Measurements from ENCODE around the gene ZBTB45. TPM values are rescaled to one million over a fixed set of nuclear protein-coding genes. Genes with fewer than 3 reads are reported as not detected.

ZBTB45 gene
- total and polyA plus RNA-seq, 12 donors, result 7.1 to 13.3 (median 9.3) TPM

DNA sequence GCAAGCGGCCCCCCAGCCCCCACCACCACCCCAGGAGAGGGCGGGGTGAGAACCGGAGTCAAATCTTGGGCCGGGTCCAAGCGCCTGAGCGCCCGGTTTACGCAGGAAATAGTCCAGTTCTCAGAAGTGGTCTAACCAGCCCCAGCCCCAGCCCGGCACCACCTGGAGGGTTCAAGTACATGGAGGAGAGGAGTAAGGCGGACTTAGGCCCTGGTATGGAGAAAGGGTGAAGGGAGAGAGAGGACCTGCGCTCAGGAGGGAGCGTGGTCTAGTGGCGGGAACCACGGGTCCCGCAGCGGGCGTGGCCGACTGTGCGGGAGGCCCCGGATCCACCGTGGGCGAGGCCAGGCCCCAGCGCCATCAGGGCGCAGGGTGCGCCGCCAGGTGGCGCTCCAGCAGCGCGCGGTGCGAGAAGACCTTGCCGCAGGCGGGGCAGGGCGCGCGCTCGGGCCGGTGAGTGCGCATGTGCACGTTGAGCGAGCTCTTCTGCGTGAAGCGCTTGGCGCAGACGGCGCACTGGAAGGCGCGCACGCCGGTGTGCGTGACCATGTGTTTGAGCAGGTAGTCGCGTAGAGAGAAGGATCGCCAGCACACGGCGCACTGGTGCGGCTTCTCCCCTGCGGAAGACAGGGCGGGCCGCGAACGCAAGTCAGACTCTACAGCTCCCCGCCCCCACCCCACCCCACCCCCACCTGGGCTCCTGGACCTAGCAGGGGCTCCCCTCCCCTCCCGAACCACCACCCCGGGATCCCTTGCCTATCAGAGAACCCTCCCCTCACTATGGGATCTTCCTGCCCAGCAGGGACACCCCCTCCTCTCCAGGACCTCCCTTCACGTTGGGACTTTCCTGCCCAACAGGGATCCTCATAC lies 5.7 kb downstream of the ZBTB45 start:
- DNase-seq (peak; percentile 77 to 92), ATAC-seq (peak; percentile 81 to 91 (median 88))
- no peaks in the 10 kb centered on the region for H3K27me3 ChIP-seq
- H3K9me3 ChIP-seq, result no peaks in the 10 kb centered on the region
- peaks cover 0 to 32% (median 16%) of the 10 kb centered on the region in 9 donors for H3K36me3 ChIP-seq
- intact Hi-C loops (cut with DNase I), result no loop called here
- H3K4me3 ChIP-seq, result peak overlapping the region in 9 of 10 donors; percentile 30 to 54 (median 49)
- peaks cover 11 to 54% (median 39%) of the 10 kb centered on the region in 9 donors for H3K4me1 ChIP-seq
- H3K27ac ChIP-seq, result peak overlapping the region in 9 of 10 donors; percentile 21 to 72 (median 47)
- TF ChIP-seq, protein P1, sequence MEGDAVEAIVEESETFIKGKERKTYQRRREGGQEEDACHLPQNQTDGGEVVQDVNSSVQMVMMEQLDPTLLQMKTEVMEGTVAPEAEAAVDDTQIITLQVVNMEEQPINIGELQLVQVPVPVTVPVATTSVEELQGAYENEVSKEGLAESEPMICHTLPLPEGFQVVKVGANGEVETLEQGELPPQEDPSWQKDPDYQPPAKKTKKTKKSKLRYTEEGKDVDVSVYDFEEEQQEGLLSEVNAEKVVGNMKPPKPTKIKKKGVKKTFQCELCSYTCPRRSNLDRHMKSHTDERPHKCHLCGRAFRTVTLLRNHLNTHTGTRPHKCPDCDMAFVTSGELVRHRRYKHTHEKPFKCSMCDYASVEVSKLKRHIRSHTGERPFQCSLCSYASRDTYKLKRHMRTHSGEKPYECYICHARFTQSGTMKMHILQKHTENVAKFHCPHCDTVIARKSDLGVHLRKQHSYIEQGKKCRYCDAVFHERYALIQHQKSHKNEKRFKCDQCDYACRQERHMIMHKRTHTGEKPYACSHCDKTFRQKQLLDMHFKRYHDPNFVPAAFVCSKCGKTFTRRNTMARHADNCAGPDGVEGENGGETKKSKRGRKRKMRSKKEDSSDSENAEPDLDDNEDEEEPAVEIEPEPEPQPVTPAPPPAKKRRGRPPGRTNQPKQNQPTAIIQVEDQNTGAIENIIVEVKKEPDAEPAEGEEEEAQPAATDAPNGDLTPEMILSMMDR (IDR thresholded peaks at IDR 0.05), result peak; percentile 73 to 96 (median 86)
- WGBS, 2 donors, result 19 to 35% methylated on average over 65 of the region's 66 CpGs

DNA sequence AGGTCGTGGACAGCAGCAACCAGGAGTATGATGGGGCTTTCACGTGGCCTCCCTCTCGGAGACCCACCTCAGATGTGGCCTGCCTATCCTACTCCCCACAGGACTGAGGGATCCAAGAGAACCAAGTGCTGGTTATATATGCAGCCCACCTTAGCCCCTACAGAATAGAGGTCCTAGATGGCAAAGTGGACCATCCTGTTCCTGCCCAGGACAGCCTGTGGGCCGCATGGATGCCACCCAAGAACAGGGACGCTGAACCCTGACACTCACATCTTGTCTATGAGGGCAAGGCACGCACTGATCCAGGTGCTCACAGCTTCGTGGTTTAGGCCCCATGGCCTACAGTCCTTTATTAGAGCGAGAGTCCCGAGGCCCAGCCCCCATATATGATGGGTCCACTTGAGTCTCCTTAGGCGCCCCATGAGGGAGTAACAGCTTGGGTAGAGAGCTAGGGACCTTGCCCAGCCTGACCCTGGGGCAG lies 6.4 kb downstream of the ZBTB45 start:
- H3K4me3 ChIP-seq, result no peak overlapping the region
- H3K9me3 ChIP-seq, result no peaks in the 10 kb centered on the region
- ATAC-seq (peak in 3 of 8 donors; percentile 10 to 12 (median 10)), DNase-seq (no peak)
- H3K27ac ChIP-seq, result peak overlapping the region in 6 of 10 donors; percentile 21 to 72 (median 46)
- H3K27me3 ChIP-seq, result no peaks in the 10 kb centered on the region
- peaks cover 7 to 47% (median 33%) of the 10 kb centered on the region in 9 donors for H3K4me1 ChIP-seq
- TF ChIP-seq, protein P1 (IDR thresholded peaks at IDR 0.05), result no peak
- peaks cover 0 to 32% (median 16%) of the 10 kb centered on the region in 9 donors for H3K36me3 ChIP-seq
- WGBS, 2 donors, result 85 to 86% methylated on average over 10 of the region's 10 CpGs
- intact Hi-C loops (cut with DNase I), result no loop called here

DNA sequence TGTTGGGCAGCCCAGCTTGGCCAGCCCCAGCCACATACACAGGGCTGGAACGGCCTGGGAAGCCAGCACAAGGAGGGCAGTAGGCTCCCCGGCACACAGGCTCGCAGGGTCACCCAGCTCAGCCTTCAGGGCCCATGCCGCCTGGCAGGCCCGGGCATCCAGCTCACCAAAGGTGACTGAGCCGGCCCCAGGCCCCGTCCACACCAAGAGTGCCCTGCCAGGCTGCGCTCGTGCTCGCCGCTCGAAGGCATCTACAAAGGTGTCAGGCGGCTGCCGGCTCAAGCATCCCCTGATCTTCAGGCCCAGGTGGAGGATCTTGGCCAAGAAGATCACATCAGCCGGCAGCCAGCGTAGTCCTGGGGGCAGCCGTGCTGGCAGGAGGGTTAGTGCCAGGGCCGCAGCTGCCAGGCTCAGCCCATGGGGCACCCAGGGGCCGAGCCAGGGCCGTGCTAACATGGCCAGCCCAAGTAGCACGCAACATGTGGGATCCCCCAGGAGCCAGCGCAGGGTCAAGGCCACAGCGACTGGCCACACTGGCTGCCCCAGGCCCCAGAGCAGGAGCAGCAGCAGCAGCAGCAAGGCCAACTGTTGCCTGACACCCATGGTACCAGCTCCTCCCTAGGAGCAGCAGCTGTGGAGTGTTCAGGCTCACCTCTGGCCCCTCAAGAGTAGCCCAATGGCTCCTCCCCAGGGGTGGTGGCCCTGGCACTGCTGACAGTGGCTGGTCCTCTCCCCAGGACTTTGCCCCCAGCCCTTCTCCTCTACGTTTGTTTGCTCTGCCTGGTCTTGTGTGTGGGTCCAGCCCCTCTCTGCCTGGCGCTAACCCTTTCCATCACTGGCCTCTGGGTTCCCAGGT lies 8.0 kb downstream of the ZBTB45 start, which contains the start of gene SLC27A5:
Gene SLC27A5, minus strand, starts transcription at position 640 of the 856 bp plus-strand sequence. Its CDS starts 37 bp downstream, at position 603.
- intact Hi-C loops (cut with DNase I), result no loop called here
- no peak within 1 kb of the TSS for H3K4me3 ChIP-seq
- TF ChIP-seq, protein P1 (IDR thresholded peaks at IDR 0.05), result no peak
- 89 to 90% methylated on average over 25 of the region's 25 CpGs for WGBS, 2 donors
- H3K27ac ChIP-seq, result no peak within 1 kb of the TSS
- ATAC-seq, result no peak
- H3K4me1 ChIP-seq, result peaks cover 3 to 30% (median 19%) of the 10 kb centered on the region in 9 donors
- no peak for DNase-seq
- H3K36me3 ChIP-seq, result peaks cover 0 to 22% (median 8%) of the 10 kb centered on the region in 9 donors
- no peaks in the 10 kb centered on the region for H3K27me3 ChIP-seq
- peaks cover 0 to 10% (median 0%) of the 10 kb centered on the region in 11 donors for H3K9me3 ChIP-seq

Measured in heart right ventricle (tissue), 16 donors.